ENCODE data around the gene WDR19. TPM values are rescaled to one million over a fixed set of nuclear protein-coding genes. Genes with fewer than 3 reads are reported as not detected.

The WDR19 gene
- total and polyA plus RNA-seq, 2 donors (not counting 3 experiments of a cell fraction or from before 2014, with no cell fraction given), result 27.1 to 28.2 TPM

- H3K4me2 ChIP-seq (ENCODE audit: insufficient read depth, low read length), result no peak overlapping the region
These were observed 104.9 kb downstream of the WDR19 start for GRCh38 chr4:39287223-39287622.

More at GRCh38 chr4:39287223-39287622, 104.9 kb downstream of the WDR19 start:
- FAIRE-seq (no peak), DNase-seq (ENCODE audit: low read depth, low spot score) (no peak)
- Histone ChIP-seq H4K20me1 (replicated peaks; ENCODE audit: control insufficient read depth, extremely low read depth, insufficient read depth, low read length) (no peaks in the 10 kb centered on the region), H3K27me3 (ENCODE audit: control insufficient read depth in 2 of 2, insufficient read depth in 2 of 2, low read length in 2 of 2) (no peaks in the 10 kb centered on the region), H3K9ac (replicated peaks; ENCODE audit: extremely low read depth, insufficient read depth, low read length) (no peak overlapping the region), H3K36me3 (ENCODE audit: control insufficient read depth in 2 of 2, extremely low read depth in 1 of 2, insufficient read depth in 2 of 2, low read length in 2 of 2) (peaks cover 10 to 11% of the 10 kb centered on the region in 2 experiments), H3K4me3 (replicated peaks in 1 of 3; ENCODE audit: insufficient read depth in 1 of 3, low read depth in 1 of 3, low read length in 3 of 3) (no peak overlapping the region), H3K79me2 (ENCODE audit: control insufficient read depth, insufficient read depth, low read length) (no peaks in the 10 kb centered on the region), H3K9me3 (replicated peaks; ENCODE audit: control insufficient read depth, insufficient read depth, low read length) (no peaks in the 10 kb centered on the region), H3K4me1 (ENCODE audit: control insufficient read depth, extremely low read depth, insufficient read depth, low read length) (peaks cover 7% of the 10 kb centered on the region), H3K9me1 (replicated peaks; ENCODE audit: control insufficient read depth, extremely low read depth, insufficient read depth, low read length) (no peaks in the 10 kb centered on the region), H2AFZ (ENCODE audit: low read depth, low read length) (no peak overlapping the region), H3K27ac (ENCODE audit: insufficient read depth, low read depth, low read length) (no peak overlapping the region)
- dilution Hi-C loops (cut with MboI; ENCODE audit: extremely low pct_ligation_motif_present, low sequenced_read_pairs), result no loop called here
- ChIA-PET POLR2A (no interaction called here), CTCF (interaction anchor here (1.5 kb wide), 1 partner anchor 34 kb away, joined by 3 read pairs; no protein-coding TSS in a partner anchor)
- TF ChIP-seq MAX (IDR thresholded peaks at IDR 0.05; ENCODE audit: insufficient read depth, insufficient read length) (no peak), POLR2A (IDR thresholded peaks at IDR 0.05; ENCODE audit: low read depth, low read length) (no peak), POLR2AphosphoS5 (IDR thresholded peaks at IDR 0.05; ENCODE audit: insufficient read depth, low read depth, low read length) (no peak), CTCF (IDR thresholded peaks at IDR 0.05; ENCODE audit: extremely low read depth in 1 of 2, insufficient read depth in 1 of 2, low read depth in 1 of 2, low read length in 2 of 2) (no peak), GATA2 (IDR thresholded peaks at IDR 0.05; ENCODE audit: insufficient read depth, insufficient read length, low read depth, low read length) (no peak), JUN (IDR thresholded peaks at IDR 0.05; ENCODE audit: borderline replicate concordance, insufficient read depth, insufficient read length, low read depth) (no peak), MYC (IDR thresholded peaks at IDR 0.05; ENCODE audit: low read depth, low read length) (no peak), EZH2 (IDR thresholded peaks at IDR 0.05; ENCODE audit: borderline replicate concordance, low read depth, low read length, severe bottlenecking) (no peak), FOS (IDR thresholded peaks at IDR 0.05; ENCODE audit: borderline replicate concordance, insufficient read depth, low read length) (no peak)
- BruUV-seq (replicated peaks), result no TSS peak
- intact Hi-C loops (cut with micrococcal nuclease), result no loop called here

All from endothelial cell of umbilical vein (primary cell).